CD4-positive, alpha-beta T cell treated with Interleukin-6 for 4 hours (primary cell): ENCODE results near the gene RAI1.

Experiments used
- DNase-seq: peaks from one replicate; pipeline ENCODE4 v3.0.0-alpha.2; 2020; ENCODE audit warnings: mixed read lengths

RAI1 gene

DNA sequence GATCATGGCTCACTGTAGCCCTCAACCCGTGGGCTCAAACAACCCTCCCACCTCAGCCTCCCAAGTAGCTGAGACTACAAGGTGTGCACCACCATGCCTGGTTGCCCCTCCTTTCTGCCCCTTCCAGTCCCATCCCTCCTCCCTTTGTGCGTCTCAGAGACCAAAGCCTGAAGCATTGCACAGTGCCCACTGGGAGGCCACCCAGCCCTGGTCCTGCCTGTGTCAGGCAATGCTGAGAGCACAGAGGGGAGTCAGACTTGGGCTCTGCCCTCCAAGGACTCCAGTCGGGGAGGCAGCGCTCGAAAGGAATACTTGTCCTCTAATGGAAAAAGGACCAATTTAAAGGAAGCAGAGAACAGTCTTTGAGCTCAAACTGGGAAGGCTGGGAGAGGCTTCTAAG is 20.4 kb downstream of the RAI1 start:
- DNase-seq: no peak

DNA sequence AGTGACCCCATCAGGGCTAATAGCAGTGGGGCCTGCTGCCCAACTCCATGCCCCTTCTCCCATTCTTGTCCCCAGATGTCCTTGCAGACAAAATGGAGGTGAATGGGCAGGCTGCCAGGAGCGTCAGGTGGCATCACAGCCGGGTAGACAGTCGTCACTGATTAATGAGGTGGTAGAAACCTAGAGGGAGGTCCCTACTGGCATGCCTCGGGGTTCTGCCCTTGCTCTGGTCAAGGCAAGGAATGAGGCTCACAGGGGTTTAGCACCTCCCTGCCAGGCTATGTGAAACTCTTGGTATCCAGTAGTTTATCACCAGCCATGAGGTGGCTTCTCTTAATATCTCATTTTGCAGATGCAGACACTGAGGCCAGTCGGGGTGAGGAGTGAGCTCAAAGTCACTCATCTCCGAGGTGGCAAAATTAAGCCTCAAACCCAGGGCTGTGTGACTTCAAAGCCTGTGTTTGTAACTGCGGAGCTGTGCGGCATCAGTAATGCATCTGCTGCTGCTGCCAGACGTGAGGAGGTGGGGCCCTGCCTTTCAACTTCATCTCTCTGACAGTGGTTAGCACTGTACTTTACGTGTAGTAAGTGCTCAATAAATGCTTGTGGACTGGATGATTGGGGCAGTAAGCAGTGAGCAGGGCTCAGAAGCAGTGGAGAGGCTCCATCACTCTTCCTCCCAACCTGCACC is 21.3 kb downstream of the RAI1 start:
- no peak for DNase-seq

DNA sequence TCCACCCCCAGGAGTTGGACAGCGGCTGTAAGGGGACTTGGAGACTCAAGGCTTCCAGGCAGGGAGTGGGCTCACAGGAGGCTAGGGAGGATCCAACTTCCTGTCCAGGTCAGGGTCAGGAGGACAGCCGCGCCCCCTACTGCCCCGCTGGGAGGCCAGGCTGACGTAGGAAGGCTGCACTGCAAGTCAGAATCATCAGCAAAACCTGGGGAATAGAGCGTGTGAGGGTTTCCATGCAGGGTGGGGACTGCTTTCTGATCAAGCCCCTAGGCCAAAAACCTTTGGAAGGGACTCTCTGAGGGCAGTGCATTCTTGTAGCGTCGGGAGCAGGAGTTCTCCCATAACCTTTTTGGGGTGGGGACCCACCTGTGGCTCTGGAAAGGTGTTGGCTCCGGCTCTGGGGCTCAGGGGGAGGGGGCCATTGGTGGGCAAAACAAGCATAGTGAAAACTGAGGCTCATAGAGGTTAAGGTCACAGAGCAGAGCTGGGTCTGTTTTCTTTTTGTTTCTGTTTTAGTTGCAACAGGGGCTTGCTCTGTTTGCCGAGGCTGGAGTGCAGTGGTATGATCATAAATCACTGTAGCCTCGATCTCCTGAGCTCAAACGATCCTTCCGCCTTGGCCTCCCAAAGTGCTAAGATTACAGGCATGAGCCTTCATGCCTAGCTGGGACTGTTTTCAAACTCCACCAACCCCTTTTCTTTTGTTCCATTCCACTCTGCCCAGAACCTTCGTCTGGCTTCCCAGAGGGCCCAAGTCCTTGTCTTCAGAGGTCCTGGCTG is 22.1 kb downstream of the RAI1 start:
- no peak for DNase-seq

DNA sequence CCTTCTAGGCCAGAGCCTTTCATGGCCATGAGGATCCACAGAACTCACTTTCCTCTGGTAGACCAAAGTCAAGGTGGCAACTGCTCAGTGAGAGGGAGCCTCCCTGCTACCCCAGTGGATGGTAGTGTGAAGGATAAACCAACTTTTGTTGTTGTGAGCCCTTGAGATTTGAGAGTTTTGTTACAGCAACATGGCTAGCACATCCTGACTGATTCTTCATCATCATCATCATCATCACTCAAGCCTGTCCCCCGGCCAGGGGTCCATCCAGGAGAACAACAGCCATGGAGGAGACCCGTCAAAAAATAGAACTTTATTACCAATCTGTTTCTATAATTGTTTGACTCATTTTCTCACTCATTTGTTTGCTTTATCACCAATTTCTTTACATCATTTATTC is 23.7 kb downstream of the RAI1 start:
- DNase-seq: no peak

DNA sequence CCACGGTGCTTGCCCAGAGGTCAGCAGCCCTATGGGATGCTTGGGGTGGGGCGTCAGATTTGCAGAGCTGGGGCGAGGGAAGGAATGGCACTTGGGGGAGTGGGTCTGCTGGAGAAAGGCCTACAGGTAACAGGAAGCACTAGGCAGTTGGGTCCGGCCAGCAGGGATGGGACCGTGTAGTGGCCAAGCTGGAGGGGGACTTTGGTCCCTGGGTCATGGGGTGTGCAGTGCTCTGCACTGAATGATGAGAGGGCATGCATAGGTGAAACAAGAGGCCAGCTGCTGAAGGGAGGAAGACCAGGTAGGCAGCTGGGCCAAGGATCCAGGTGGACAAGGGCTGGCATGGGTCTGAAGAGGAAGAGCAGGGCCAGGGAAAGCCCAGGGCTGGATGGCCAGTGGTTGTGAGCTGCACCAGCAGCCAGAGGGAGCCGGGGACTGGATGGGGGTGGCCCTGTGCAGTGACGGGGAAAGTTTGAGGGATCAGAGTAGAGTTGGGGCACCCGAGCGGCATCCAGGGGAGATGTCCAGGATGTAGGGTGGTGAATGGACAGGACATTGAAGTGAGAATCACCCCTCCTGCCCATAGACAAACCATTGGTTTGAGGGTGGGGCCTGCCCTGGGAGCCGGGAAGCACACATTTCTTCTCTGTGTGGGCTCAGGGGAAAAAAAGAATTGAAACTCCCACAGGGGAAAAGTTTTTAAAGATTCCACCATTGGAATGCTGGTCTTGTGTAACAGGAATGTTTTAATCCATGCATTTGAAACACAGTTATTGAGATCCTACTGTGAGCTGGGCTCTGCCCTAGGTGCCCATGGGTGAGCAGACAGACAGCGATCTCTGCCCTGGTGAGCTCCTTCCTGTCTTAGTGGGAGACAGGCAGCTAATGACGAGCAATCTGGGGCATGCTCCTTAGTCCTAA is 25.1 kb downstream of the RAI1 start:
- DNase-seq: no peak

DNA sequence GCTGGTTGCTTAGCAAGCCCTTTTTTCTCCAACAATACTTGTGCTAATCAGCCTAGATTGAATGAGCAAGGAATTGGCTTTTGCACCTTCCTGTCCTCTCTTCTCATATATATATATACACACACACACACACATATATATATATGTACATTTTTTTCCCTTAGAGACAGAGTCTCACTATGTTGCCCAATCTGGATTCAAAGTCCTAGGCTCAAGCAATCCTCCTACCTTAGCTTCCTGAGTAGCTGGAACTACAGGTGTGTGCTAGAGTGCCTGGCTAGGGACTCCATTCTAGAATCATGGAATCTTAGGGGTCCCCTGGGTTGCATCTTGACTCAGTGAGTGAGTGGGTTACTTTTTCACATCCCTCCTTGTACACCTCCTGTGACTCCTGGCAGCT is 27.0 kb downstream of the RAI1 start:
- DNase-seq: no peak

DNA sequence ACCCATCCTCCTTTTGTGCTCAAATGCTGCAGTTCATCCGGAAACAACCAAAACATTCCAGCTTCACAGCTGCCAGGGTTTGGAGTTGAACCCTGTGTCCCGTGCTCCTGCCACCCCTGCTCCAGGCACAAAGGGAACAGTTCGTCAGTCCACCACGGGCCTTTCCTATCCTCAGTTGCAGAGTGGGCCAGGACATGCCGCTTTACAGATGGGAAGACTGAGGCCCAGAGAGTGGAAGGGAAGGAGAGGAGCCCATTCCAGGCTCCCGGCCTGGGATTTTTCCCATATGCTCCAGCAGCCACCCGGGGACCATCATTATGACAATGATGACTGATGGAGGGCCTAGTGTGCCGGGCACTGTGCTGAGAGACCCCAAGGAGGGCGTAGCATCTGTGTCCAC is 27.6 kb downstream of the RAI1 start:
- DNase-seq: no peak

DNA sequence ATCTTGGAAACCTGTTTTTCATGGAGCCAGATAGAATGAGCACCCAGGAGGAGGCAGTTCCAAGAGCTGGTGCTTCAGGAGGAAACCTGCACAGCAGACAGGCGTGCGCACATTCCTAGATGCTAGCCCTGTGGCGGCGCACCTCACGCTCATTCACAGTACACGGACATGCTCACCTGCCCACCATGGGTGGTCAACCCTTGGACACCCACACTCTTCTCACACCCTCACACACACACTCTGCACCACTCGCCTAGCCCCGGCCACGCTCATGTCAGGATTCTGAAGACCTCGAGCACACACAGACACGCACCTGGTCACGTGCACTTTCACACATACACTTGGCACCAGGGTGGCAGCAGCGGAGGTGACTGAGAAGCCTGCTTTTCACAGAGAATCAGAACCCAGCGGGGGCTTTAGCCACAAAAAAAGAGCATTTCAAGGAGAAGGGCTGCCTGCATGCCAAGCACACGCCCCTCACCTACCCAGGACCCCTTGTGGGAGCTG is 28.6 kb downstream of the RAI1 start:
- DNase-seq: no peak

DNA sequence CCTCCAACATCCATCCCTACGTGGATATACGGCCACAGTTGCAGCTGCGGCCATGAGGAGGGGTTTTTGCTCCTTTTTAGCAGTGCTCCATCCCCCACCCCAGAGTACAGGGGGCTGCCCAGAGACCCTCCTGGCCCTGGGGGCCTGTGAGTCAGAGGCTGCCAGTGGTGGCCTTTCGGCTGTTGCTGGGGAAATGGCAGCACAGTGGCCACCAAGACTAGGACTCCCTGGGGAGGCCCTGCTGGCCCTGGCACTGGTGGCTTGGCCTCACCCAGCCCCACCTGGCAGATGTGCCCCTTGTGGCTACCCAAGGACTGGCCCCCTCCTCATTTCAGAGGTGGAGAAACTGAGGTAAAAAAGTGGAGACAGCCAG is 29.1 kb downstream of the RAI1 start:
- DNase-seq: no peak

DNA sequence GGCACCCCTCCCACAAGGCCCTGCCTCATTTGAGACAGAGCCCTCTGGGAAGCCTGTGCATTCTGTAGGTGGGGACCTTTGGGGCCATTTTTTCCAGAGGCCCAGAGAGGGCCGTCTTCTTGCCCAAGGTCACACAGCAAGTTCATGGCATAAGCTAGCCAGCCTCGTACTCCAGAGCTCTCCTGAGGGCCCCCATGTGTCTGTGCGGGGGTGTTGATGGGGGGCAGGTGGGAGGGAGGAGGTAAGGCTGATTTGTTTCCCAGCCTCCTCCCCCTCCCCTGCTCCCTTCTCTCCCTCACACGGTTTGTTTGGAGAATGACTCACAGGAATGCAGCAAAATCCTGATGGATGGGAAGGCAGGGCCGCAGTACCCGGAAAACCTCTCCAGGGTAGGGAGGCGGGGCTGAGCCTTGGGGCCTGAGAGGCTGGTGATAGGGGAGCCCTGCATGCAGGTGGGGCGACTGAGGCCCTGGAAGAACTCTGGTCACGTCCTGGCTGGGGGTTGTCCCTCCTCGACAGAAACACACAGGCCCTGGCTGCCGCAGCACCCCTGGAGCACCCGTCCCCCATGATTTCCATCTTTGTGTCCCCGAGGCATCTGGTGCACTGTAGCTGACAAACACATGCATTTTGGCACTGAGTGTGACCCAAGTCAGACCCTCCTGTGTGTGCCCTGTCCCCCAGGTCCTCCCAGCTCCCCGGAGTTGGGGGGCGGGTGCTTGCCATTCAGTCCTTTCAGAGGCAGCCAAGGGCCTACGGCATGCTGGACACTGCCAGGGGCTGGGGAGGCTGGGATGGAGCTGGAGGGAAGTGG is 29.7 kb downstream of the RAI1 start:
- DNase-seq: no peak

DNA sequence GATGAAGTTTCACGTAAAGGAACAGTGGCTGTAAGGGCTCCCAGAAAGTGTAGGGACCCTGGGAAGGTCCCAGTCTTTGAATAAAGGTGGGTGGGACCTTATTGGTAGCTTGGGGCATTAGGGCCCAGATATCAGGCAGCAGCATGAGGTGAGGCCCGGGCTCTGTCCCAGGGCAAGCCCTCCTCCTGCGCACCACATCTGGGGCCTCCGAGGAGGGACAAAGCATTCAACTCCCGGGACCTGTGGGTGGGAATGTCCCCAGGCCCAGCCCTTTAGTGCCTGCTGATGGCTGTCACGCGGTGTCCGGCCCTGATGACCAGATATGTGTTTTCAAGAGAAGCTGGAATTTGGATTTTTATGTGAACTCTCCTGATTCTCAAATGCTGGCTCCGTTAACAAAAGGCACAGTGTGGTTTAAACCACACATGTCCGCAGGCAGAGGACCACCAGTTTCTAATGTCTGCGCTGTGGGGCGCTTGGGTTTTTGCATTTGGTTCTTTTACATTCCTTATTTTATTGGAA is 30.4 kb downstream of the RAI1 start:
- no peak for DNase-seq

DNA sequence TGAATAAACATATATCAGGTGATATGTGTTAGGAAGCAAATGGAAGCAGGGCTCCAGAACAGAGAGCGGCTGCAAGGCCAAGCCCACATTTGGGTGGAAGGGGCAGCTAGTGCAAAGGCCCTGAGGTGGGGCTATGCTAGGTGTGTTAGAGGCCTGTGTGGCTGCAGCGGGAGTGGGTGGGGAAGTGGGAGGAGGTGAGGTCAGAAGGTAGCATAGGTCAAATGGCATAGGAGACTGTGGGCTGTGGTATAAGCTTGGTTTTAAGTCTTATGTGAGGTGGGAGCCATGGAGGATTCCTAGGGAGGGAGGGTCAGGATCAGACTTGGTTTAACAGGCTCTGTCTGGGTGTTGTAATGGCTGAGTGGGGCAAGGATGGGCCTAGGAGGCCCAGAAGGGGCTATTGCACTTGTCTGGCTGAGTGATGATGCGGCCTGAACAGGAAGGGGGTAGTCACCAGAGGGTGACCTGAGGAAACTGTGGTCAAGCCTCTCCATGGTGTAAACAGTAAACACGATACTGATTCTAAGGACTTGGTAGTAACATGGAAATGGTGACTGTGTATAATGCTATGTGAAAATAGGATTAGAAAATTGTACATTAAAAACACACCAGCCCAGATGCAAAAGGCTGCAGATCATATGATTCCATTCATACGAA is 31.1 kb downstream of the RAI1 start:
- no peak for DNase-seq

DNA sequence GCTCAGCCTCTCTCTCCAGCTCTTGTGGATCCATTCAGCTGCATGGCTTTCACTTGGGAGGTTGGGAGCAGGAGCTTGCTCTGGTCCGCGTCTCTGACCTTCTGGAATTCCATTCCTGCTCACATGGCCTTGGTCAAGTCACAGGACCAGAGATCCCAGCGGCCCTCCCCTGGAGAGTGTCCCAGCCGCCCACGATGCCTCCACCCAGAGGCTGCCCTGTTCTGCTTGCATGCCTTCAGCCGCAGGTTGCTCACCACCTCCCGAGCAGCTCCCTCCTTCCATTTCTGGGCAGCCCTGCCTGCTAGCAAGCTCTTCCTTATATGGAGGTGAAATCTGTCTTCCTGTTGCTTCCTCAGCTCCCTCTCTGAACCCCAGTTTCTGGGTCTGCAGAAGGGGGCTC is 32.6 kb downstream of the RAI1 start:
- no peak for DNase-seq

DNA sequence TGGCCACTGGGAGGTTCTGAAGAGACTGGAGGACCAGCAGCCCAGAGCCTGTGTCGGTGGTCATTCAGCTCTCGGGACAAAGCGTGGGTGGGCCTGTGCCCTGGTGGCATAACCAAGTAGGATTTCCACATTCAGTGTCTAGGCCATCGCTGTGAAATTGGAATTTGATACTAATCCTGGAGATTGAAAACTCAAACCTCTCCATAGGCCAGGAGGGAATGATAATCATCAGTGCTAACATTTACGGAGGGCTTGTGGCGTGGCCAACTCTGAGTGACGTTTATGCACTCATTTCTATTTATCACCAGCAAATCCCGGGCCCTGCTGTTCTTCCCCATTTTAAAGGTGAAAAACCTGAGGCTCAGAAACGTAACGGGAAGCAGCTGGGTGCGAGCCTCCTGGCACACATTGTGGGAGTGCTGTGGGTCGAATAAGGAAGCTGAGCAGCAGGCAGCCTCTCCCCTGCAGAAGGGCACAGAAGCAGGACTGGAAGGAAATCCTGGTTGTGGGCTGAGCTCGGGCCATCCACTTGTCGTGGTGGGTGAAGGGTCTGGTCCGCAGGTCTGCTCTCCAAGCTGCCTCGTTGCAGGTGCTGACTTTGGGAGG is 33.1 kb downstream of the RAI1 start:
- no peak for DNase-seq

DNA sequence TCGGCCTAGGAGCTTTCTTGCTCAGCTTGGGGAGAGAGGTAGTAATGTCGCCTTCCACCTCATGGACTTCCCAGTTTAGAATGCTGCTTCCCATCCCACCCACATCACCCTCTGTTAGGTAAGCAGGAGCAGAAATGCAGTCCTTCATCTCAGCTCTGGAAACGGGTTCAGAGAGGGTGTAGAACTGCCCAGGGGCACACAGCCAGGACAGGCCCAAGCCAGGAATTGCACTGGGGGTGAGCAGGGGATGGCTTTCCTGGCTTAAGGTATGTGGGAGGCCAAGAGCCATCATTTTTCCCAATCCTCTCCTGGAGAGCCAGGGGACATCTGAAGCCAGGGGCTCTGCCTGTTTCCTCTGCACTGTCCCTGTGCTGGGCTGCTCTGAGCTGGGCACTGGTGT is 33.6 kb downstream of the RAI1 start:
- no peak for DNase-seq

DNA sequence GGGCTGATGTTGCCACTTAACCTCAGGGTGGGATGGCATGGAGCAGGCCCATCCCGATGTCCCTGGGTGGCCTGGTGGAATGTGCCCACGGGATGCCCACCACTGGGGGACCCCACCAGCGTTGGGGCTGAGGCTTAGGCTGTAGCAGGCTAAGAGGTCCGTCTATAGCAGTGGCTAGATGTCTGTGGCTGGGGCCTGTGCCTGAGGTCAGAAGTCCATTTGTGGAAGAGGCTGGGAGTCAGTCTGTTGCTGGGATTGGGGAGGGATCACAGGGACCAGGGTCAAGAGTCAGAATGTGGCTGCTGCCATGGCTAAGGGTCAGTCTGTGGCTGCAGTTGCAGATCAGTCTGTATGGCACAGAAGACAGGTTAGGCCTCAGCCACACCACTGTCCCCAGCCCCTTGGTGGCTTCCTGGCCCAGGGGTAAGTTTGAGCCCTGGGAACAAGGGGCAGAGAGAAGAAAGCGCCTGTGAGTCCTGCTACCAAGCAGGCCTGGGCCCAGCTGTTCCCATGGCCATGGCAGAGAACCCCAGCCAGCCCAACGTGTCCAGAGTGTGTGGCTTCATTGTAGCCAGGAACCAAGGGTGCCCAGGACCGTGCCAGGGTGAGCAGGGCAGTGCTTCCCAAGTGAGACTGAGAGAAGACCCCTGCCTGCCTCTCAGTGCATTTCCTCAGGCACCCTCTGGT is 35.7 kb downstream of the RAI1 start:
- no peak for DNase-seq

DNA sequence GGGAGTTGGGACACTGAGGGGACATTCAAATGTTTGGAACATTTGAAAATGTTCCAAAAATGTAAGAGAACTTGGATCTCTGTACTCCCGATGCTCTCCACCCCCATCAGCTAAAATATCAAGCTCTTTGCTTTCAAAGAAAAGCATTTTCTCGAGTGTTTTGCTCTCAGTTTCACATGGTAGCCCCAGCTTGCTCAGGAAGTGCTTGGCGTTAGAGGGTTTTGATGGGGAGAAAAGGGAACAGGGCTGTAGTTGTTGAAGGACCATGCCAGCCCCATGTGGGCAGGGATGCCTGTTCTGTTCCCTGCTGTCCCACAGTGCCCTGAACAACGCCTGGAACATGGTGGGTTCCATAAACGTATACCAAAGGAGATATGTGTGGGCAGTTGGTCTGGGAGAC is 37.0 kb downstream of the RAI1 start:
- DNase-seq: no peak

DNA sequence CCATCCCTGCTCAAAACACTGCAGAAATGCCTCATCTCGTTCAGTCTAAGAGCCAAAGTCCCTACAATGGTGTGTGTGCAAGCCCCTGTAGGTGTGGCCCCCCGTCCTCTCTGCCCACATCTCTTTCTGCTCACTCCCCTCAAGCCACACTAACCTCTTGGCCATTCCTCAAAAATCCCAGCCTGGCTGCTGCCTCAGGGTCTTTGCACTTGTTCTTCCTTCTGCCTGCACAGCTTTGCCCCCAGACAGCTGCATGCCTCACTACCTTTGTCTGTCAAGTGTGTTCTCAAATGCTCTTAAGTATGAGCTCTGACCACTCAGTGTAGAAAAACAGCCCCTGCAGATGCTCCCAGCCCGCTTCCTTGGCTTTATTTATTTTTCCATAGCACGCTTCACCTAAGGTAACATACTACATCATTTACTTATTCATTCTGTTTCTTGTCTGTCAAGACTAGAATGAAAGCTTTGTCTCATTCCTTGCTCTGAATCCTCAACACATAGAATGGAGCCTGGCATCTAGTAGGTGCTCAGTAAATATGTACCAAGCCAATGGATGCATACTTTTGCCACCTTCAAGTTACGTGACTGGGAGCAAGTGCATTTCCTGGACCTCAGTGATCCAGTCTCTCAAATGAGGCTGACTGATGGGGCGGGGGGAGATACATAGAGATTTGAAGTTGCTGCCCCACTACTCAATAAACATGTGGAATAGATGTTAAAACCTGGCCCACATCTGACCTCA is 38.1 kb downstream of the RAI1 start:
- no peak for DNase-seq

DNA sequence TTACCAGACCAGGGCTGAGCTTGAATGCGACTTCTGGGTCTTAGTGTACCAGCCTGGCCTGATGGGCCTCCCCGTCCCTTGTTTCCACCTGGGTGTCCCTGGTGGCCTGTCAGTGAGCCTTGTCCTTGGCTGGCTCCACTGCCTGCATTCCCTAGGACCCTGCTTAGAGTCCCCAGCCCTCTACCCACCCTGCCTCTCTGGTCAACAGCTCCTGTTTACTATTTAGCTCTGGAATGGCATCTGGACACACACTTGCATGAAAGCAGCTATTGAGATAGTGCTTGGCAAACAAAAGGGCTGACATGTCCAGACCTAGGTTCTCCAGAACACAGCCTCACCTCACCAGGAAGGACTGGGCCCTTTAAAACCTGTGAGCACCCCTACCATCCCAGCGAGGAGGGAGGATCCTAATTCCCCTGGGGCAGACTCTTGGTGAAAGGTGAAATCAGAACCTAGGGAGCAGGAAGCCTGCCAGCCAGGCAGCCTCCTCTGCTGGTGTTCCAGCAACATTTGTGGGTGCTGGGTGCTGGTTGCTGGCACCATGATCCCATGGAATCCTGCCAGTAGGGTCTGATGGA is 38.8 kb downstream of the RAI1 start:
- DNase-seq: no peak
